ENCODE data around the gene KATNIP.

- no peak for TF ChIP-seq EZH2 (IDR thresholded peaks at IDR 0.05; ENCODE audit: insufficient read depth, low read length)
- TF ChIP-seq CTCF (IDR thresholded peaks at IDR 0.05; ENCODE audit: insufficient read depth, low read depth, low read length) = no peak
Observed at GRCh38 chr16:27529962-27530361, 20.0 kb upstream of the KATNIP start.

Data from astrocyte (in vitro differentiated cells and primary cell).